HG03175 (cell line): ENCODE measurements around the gene CLDN16.

Experiments
- ATAC-seq: cut with Tn5 transposase; IDR thresholded peaks from one replicate; pipeline ENCODE4 v1.9.1; 2021; ENCODE audit warnings: mild to moderate bottlenecking, moderate library complexity; ENCODE audit not compliant: unreplicated experiment

The CLDN16 gene, protein sequence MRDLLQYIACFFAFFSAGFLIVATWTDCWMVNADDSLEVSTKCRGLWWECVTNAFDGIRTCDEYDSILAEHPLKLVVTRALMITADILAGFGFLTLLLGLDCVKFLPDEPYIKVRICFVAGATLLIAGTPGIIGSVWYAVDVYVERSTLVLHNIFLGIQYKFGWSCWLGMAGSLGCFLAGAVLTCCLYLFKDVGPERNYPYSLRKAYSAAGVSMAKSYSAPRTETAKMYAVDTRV

DNA sequence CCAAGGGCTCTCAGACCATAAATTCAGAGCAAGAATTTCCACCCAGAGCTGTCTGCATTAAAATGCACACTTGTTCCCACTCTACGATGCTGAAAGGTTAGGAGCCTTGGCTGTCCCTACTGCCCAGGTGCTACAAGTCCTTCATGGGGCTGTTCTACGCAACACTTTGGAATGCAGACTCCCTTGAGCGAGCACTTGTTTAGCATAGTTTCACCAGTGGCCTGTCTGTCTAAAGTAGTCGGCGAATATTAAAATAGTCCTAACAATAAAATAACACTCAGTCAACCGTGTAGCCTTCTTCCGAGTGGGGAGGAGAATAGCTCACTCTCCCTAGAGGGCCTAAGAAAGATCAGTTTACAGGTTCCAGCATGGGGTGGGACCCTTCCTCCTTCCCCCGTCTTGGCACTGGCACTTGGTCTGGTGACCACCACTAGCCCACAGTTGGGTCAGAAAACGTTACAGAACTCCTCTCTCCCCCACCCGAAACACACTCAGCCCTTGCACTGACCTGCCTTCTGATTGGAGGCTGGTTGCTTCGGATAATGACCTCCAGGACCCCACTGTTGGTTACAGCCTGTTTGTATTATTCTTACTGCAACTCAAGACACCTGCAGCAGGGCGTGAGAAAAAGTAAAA, at the start of gene CLDN16:
Gene CLDN16, plus strand, starts transcription at position 586 of the 636 bp plus-strand sequence. CDS start 167 bp downstream, outside the sequence.
- ATAC-seq, result no peak

DNA sequence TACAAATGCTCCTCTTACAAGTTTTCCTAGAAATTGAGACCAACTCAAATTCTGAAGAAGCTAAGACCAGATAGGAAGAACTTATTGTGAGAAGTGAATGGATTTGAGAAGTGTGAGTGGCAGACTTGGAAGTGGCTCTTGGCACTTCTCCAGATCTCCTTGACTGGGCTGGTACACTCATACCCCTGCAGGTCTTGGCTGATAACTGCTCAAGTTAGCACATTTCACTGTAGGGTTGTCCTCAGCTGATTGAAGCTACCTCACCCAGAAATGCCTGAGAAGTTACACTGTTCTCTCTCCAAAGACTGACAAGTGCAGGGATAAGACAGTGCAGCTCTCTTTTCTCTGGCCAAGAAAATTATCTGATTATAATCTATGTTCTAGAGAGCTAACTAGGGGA, 49.2 kb upstream of the CLDN16 start:
- no peak for ATAC-seq

DNA sequence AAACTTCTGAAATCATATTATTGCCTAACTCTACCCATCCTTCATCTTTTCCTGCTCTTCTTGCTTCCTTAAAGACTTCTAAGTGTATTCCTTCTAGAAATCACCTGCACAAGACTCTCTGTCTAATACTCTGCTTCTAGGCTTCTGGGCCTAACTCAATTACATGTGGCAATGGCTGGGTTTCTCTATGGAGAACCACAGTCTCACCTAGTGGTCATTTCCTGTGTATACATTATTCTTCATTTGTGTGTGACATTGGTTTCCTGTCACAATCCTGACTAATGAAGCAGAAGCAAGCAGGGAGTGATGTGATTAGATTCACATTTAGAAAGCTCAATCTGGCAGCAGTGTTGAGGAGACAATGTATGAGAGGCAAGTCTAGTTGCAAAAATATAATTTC, 48.8 kb upstream of the CLDN16 start:
- peak; percentile 86 for ATAC-seq

DNA sequence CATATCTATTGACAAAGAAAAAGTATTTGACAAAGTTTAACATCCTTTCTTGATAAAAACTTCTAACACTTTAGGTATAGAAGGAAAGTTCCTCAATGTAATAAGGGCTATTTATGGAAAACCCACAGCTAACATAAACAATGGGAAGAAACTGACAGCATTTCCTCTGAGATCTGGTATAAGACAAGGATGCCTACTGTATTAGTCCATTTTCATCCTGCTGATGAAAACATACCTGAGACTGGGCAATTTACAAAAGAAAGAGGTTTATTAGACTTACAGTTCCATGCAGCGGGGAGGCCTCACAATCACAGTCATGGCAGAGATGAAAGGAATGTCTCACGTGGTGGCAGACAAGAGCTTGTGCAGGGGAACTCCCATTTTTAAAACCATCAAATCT, 47.9 kb upstream of the CLDN16 start:
- ATAC-seq, result no peak

DNA sequence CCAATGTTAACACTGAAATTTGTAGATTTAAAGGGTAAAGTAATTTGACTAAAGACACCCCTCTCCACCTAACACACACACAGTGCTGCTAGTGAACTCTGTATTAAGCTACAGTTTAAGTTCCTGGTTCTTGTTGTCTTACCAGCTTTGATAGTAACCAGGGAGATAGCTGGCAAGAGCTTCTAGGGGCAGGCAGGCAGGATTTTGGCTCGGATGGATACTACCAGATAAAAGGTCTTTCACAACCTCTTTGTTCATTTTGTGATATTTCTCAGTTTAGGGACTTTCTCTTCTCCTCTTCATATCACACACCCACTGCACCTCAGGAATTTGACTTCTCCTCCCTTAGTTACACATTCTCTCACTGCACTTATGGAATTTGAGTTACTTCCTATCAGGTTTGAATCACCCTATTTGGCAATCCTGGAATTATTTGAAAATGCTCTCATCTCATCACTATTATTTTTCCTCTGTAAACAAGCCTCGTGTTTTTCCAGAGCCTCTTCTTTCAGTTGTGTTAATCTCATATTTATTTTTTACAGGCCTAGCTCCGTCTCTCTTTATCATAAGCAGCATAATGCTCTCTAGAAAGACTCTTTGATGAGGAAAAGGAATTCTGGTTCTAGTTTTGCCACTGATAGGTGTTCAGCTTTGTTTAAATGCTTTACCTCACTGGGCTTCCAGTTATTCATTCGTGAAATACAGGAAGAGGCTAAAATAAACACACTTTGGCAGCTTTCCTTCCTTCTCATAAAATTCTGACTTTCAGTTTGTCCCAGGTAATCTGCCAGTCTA, 42.7 kb upstream of the CLDN16 start:
- no peak for ATAC-seq

DNA sequence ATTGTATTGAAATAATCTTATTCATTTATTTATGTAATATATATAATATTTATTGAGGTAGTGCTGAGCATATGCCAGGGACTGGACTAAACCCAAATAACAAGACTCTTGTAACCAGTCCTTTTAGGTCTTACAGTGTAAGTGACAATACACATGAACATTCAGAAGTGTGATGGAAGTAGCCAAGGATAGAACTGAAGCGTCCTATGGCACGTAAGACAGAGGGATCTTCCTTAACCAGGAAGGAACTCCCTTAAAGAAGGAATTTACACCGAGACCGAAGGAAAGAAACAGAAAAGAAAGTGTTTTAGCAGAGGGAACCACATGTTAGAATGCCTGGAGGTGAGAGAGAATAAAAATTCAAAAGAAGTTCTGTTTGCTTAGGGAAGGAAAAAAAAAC, 42.1 kb upstream of the CLDN16 start:
- ATAC-seq, result no peak

DNA sequence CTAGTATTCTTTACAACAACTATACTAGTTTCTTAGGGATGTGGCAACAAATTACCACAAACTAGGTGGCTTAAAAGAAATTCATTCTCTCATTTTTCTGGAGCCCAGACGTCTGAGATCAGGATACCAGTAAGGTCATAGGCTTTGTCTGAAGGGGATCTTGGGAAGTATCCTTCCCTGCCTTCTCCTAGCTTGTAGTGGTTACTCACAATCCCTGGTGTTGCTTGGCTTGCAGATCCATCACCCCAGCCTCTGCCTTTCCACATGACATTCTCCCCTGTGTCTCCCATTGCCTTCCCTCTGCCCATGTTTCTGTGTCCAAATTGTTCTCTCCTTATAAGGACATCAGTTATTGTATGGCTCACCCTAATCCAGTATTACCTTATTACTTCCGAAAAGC, 41.4 kb upstream of the CLDN16 start:
- no peak for ATAC-seq

DNA sequence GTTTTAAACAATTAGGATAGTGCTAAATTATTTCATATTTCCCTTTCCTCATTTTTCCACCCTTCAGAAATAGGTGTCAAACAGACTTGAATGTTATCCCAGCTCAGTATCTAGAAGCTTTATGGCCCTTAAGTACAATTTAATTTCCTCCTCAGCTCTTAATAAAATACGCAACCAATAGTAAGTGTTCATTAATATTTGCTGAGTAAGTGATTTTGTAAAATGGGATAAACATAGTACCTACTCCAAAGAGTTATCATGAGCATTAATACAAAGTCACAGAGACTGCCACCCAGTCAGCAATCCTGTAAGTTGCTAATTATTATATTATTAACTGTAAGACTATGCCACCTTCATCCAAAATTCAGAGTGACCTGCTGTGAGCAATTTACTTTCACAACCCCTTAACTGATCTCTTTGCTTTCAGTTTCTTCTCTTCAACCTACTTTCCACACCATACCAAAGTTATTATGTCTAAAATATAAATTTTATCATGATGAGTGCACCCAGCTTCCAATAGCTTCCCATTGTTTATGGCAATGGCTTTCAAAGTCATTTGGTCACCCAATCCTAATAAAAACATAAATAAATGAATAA, 35.0 kb upstream of the CLDN16 start:
- no peak for ATAC-seq

DNA sequence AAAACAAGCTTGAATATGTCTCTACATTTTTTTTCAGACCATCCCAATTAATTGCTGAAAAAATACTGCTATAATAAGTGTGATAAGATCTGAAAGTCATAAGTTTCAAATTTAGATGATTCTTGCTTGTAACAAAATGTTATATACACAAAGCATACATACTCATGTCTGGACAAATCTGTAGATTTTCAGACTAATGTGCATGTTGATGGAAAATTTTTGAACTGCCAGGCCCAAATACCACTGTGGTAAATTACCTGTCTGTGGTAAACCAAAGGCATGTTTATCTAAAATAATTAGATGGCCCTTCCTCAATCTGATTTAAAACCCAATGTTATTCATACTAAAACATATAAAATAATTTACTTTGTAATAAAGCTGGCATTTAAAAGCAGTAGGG, 31.7 kb upstream of the CLDN16 start:
- ATAC-seq, result no peak

DNA sequence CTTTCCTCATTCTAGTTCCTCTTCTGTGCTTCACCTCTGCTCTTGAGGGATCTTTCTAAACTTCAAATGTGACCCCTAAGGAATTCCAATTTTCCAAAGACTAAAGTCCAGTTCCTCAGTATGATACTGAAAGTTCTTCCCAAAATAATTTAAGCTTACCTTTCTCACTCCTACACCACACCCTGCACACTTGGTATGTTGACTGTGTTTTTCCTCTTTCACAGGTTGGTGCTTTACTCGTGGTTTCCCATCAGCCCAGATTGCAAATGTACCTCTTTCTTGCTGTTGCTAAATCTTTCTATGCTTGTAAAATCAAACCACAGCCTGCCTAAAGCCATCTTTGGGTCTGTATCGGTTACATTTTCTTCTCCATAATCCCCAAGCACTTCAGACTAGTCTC, 30.5 kb upstream of the CLDN16 start:
- no peak for ATAC-seq

DNA sequence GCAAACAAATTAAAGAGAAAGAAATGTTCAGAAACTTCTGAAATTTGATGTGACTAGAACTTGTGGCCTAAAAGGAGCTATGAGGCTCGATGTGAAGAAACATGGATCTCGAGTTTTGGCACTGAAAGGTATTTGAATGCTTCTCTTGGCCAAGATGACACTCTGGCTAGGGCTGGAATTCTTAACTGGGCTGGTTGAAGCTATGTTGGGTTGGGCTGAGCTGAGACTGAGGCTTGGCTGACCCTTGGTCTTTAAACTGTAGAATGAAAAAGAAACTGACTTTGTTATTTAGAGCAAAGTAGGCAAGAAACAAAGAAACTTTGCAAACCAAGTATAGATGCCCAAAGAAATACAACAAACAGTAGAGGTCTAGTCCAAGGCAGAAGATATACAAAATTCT, 28.1 kb upstream of the CLDN16 start:
- no peak for ATAC-seq

DNA sequence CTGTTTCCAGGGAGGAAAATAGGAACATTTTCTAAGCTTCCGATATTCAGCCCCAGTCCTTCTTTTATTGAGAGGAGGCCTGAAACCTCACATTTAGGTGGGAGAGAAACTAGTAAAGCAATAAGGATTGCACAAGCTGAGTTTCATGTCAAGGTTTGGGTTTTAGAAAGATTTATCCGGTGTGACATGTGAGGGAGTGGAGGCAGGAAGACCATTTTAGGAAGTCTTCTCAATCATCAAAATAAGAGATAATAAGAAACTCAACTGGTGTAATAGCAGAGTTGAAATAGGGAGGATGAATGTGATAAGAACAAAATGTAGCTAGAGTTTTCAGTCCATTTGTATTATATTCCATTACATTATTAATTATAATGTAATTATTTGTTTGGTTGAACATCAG, 27.7 kb upstream of the CLDN16 start:
- no peak for ATAC-seq

DNA sequence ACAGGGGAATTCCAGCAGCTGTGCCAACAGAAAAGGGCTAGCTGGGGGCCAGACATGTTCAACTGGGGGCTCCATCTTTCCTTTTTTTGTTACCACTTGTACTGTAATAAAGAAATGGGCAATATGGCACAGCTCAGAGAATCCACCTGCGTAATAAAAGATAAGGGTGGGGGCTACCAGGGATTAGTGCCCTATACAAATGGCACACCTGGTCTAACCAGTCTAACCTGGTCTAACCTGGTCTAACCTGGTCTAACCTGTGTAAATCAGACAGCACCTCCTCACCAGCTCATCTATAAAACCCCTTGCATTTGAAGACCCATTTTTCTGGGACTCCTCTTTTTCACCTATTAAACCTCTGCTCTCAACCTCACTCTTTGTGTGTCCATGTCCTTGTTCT, 26.2 kb upstream of the CLDN16 start:
- no peak for ATAC-seq

DNA sequence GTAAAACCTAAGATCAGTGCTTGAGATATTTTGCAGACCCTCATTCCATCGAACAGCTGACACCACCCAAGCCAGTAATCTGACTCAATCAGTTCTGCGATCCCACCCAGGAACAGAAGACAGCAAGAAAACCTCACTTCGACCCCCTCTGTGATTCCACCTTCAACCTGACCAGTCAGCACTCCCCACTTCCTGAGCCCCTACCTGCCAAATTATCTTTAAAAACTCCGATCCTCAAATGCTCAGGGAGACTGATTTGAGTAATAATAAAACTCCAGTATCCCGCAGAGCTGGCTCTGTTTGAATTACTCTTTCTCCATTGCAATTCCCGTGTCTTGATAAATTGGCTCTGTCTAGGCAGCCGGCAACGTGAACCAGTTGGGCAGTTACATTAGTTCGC, 25.7 kb upstream of the CLDN16 start:
- no peak for ATAC-seq

DNA sequence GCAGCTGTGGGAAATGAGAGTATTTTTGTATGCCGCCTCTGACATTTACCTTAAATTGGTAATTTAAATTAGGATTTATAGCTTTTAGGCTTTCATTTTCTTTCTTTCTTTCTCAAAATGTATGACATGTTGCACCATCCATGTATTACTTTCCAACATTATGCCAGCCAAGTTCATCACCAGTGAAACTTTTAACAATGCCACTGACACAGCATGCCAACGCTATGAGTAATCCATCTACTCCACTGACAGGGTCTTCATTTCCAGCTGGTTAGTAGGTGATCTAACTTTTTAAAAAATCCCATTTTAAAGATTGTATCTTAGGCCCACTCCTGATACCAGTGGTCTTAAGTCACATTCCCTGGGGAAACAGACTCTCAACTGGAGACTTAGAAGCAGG, 21.8 kb upstream of the CLDN16 start:
- no peak for ATAC-seq

DNA sequence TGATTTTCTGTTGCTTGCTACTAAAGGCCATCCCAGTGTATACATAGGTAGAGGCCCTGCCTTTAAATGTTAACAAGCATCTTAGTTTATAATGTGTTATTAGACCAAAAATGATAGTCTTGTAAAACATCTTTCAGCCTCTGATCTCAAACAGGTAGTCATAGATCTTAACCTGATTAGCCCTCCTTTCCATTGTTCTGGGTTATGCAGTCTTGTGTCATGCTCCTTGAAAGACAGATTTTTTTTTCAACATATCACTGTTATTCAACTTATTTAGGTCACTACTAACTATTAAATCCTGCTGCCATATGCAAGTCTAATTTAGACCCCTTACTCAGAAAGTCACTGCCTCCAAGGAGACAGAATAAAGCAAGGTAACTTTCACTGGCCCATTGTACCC, 19.1 kb upstream of the CLDN16 start:
- ATAC-seq, result no peak

DNA sequence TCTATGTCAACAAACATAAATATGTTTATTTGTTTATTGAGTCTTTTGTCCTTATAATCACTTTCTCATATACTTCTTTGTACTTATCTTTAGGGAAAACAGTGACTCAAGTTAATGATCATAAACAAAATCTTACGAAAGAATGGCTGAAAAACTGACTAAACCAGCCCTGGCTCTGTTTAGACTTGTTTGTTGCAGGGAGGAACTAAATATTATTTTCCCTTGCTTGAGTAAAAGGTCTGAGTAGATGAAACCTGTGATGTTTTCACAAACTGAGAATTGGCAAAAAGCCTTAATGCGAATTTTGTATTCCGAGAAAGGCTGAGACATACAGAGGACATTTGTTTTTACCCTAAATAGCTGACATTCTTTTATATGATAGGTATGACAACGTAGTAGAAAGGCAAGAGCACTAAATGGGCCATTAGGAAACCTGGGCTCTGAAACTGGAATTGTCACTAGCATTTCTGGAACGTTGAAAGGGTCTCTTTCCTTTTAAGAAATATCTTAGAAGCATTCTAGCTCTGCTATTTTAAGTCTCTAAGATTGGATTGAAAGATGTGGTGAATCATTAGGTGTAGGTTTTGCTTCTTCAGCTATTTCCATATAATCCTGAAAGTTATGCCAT, 18.2 kb upstream of the CLDN16 start:
- ATAC-seq, result no peak

DNA sequence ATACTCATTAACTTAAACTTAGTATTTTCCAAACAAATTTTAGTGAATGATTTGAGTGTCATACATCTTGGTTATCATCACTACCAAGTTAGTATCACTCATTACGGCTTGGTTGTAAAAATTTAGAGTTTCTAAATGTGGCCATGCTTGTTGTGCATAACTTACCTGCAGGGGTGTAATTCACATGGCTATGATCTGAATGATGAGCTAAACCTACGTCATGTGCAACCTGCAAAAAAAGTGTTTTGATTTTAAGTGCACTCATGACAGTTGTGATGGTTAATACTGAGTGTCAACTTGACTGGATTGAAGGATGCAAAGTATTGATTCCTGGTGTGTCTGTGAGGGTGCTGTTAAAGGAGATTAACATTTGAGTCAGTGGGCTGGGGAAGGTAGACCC, 17.6 kb upstream of the CLDN16 start:
- no peak for ATAC-seq

DNA sequence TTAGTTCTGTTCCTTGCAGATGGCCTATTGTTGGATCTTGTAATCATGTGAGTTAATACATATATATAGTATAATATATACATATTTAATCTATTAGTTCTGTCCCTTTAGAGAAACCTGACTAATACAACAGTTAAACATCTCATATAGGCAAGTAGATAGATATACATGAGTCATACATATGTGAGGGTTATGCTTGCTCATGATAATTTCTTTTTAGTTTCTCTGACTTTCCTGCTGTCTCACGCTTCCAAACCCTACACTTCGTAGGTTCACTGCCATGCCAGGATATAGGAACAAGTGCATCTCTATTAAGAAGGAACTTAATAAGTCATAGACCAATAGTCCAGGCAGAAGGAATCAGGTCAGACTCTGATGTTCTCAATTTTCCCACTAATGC, 16.8 kb upstream of the CLDN16 start:
- ATAC-seq, result no peak

DNA sequence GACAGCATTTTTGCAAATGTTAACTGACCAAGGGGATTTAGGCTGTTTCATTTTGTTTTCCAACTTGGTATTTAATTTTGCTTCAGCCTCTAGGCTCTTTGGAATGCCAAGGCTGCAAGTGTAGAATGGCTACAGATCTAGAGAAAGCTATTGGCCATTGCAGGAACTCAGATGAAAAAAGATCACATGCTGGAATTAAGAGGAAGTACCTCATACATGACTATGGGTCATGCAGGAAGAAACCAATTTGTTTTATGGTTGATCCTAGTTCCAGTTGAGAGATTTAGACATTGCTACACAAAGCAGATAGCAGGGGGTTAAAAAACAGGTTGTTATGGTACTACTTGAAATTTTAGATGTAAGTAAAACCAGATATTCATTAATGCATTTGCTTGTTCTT, 12.7 kb upstream of the CLDN16 start:
- ATAC-seq, result no peak

DNA sequence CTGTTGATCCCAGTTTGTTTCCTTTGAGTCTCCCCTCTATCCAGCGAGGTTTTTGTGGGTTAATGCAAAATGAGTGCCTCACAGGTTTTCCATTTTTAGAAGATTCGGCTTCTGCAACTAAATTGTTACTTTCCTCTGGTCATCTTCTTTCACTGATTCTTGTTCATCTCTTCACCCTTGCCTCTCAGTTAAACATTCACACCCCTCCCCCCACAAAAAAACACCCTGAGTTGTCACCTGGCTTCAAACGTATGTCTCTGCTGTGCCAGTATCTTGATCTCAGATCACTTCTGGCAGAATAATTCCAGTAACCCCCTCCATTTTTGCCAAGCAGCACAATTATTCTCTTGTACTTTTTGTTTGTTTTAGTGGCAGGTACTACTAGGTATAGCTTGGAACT, 12.3 kb upstream of the CLDN16 start:
- no peak for ATAC-seq
